BLaER1 treated with 17β-estradiol and CSF1 and Interleukin-3, amounts not matched to agents 10 nM and 100 nM (cell line): ENCODE measurements around the gene TBC1D8.

Source experiments
- H3K27ac ChIP-seq, 11 experiments: shearing (Covaris generic); formaldehyde crosslinking; 2 replicates each; pipeline ENCODE4 v1.8.1; 2022
- H3K27me3 ChIP-seq, 11 experiments: shearing (Covaris generic); formaldehyde crosslinking; 2 replicates each; pipeline ENCODE4 v1.8.1; 2022
- H3K36me3 ChIP-seq, 11 experiments: shearing (Covaris generic); formaldehyde crosslinking; 2 replicates each; pipeline ENCODE4 v1.8.1; 2022
- H3K4me1 ChIP-seq, 10 experiments: shearing (Covaris generic); formaldehyde crosslinking; 2 replicates each; pipeline ENCODE4 v1.8.1; 2022
- H3K4me2 ChIP-seq, 11 experiments: shearing (Covaris generic); formaldehyde crosslinking; 2 replicates each; pipeline ENCODE4 v1.8.1; 2022
- H3K4me3 ChIP-seq, 10 experiments: shearing (Covaris generic); formaldehyde crosslinking; 2 replicates each; pipeline ENCODE4 v1.8.1; 2022
- H3K9ac ChIP-seq, 11 experiments: shearing (Covaris generic); formaldehyde crosslinking; 2 replicates each; pipeline ENCODE4 v1.8.1; 2022
- H3K9me3 ChIP-seq, 11 experiments: shearing (Covaris generic); formaldehyde crosslinking; replicated peaks in 1 of 11; 2 replicates each; pipeline ENCODE4 v1.8.1; 2022
- H4K20me1 ChIP-seq, 11 experiments: shearing (Covaris generic); formaldehyde crosslinking; 2 replicates each; pipeline ENCODE4 v1.8.1; 2022
- Cebpa-rat ChIP-seq, 11 experiments: shearing (Covaris generic); IDR thresholded peaks; 2 replicates each; pipeline ENCODE4 v1.8.1; 2022

The TBC1D8 gene

GRCh38 chr2:101148777-101149176 is 2.4 kb downstream of the TBC1D8 start:
- peaks cover 24 to 68% (median 33%) of the 10 kb centered on the region in 10 experiments for H3K4me1 ChIP-seq
- peaks cover 11 to 37% (median 33%) of the 10 kb centered on the region in 11 experiments for H3K27me3 ChIP-seq
- H3K36me3 ChIP-seq = peaks cover 0 to 11% (median 0%) of the 10 kb centered on the region in 11 experiments; a peak in 1 of 22 replicates
- no peak for TF ChIP-seq Cebpa-rat (IDR thresholded peaks at IDR 0.05)
- no peaks in the 10 kb centered on the region for H3K9me3 ChIP-seq
- peak overlapping the region in 2 of 11 experiments; percentile 40 to 85; a peak in 3 of 22 replicates for H3K9ac ChIP-seq
- H3K27ac ChIP-seq = no peak overlapping the region
- H3K4me2 ChIP-seq = peak overlapping the region; percentile 5 to 99 (median 48); a peak in 18 of 22 replicates
- H4K20me1 ChIP-seq = peaks cover 6 to 71% (median 22%) of the 10 kb centered on the region in 11 experiments; a peak in 18 of 22 replicates
- H3K4me3 ChIP-seq = peak overlapping the region in 3 of 10 experiments; percentile 70 to 90 (median 87); a peak in 4 of 20 replicates

GRCh38 chr2:101147971-101148370 is 3.2 kb downstream of the TBC1D8 start:
- H3K36me3 ChIP-seq = peaks cover 0 to 18% (median 0%) of the 10 kb centered on the region in 11 experiments; a peak in 1 of 22 replicates
- 0 out of 20 replicates have a peak overlapping the region, but pooled peaks of 1 of the 10 experiments have one; percentile 90 for H3K4me3 ChIP-seq
- H3K27me3 ChIP-seq = peaks cover 11 to 37% (median 33%) of the 10 kb centered on the region in 11 experiments
- H3K9me3 ChIP-seq = no peaks in the 10 kb centered on the region
- H4K20me1 ChIP-seq = peaks cover 6 to 79% (median 22%) of the 10 kb centered on the region in 11 experiments; a peak in 18 of 22 replicates
- H3K4me2 ChIP-seq = peak overlapping the region in 3 of 11 experiments; percentile 89 to 95 (median 92); a peak in 6 of 22 replicates
- no peak overlapping the region for H3K27ac ChIP-seq
- no peak for TF ChIP-seq Cebpa-rat (IDR thresholded peaks at IDR 0.05)
- H3K4me1 ChIP-seq = peaks cover 21 to 60% (median 32%) of the 10 kb centered on the region in 10 experiments
- no peak overlapping the region for H3K9ac ChIP-seq

GRCh38 chr2:101147062-101147461 is 4.1 kb downstream of the TBC1D8 start:
- TF ChIP-seq Cebpa-rat (IDR thresholded peaks at IDR 0.05) = no peak
- H3K9ac ChIP-seq = no peak overlapping the region
- no peak overlapping the region for H3K4me3 ChIP-seq
- H3K4me1 ChIP-seq = peaks cover 12 to 51% (median 23%) of the 10 kb centered on the region in 10 experiments
- 0 out of 22 replicates have a peak overlapping the region, but pooled peaks of 1 of the 11 experiments have one; percentile 92 for H3K4me2 ChIP-seq
- no peak overlapping the region for H3K27ac ChIP-seq
- peaks cover 0 to 26% (median 0%) of the 10 kb centered on the region in 11 experiments; a peak in 2 of 22 replicates for H3K36me3 ChIP-seq
- peaks cover 6 to 88% (median 22%) of the 10 kb centered on the region in 11 experiments; a peak in 18 of 22 replicates for H4K20me1 ChIP-seq
- H3K9me3 ChIP-seq = no peaks in the 10 kb centered on the region
- peaks cover 11 to 37% (median 33%) of the 10 kb centered on the region in 11 experiments for H3K27me3 ChIP-seq

GRCh38 chr2:101146535-101146934 is 4.6 kb downstream of the TBC1D8 start:
- no peak overlapping the region for H3K4me2 ChIP-seq
- peaks cover 7 to 47% (median 17%) of the 10 kb centered on the region in 10 experiments; a peak in 18 of 20 replicates for H3K4me1 ChIP-seq
- no peak overlapping the region for H3K4me3 ChIP-seq
- peaks cover 0 to 26% (median 0%) of the 10 kb centered on the region in 11 experiments; a peak in 2 of 22 replicates for H3K36me3 ChIP-seq
- H4K20me1 ChIP-seq = peaks cover 6 to 93% (median 22%) of the 10 kb centered on the region in 11 experiments; a peak in 18 of 22 replicates
- TF ChIP-seq Cebpa-rat (IDR thresholded peaks at IDR 0.05) = no peak
- no peaks in the 10 kb centered on the region for H3K9me3 ChIP-seq
- H3K9ac ChIP-seq = no peak overlapping the region
- peaks cover 11 to 37% (median 33%) of the 10 kb centered on the region in 11 experiments for H3K27me3 ChIP-seq
- no peak overlapping the region for H3K27ac ChIP-seq

- no peak for TF ChIP-seq Cebpa-rat (IDR thresholded peaks at IDR 0.05)
- Histone ChIP-seq H3K4me1 (peaks cover 3 to 47% (median 12%) of the 10 kb centered on the region in 10 experiments; a peak in 18 of 20 replicates), H3K4me3 (no peak overlapping the region), H4K20me1 (peaks cover 6 to 100% (median 16%) of the 10 kb centered on the region in 11 experiments; a peak in 18 of 22 replicates), H3K27me3 (peaks cover 10 to 29% (median 26%) of the 10 kb centered on the region in 11 experiments), H3K9ac (no peak overlapping the region), H3K4me2 (peak overlapping the region in 2 of 11 experiments; percentile 15 to 67; a peak in 4 of 22 replicates), H3K27ac (no peak overlapping the region), H3K36me3 (peaks cover 0 to 26% (median 0%) of the 10 kb centered on the region in 11 experiments; a peak in 2 of 22 replicates), H3K9me3 (no peaks in the 10 kb centered on the region)
Measured at GRCh38 chr2:101145406-101145805, 5.8 kb downstream of the TBC1D8 start.

- Histone ChIP-seq H3K4me1 (peaks cover 0 to 22% (median 0%) of the 10 kb centered on the region in 10 experiments; a peak in 3 of 20 replicates), H3K27ac (no peak overlapping the region), H3K9me3 (peaks cover 0 to 9% (median 0%) of the 10 kb centered on the region in 11 experiments; a peak in 2 of 22 replicates), H3K9ac (no peak overlapping the region), H3K4me2 (no peak overlapping the region), H3K4me3 (no peak overlapping the region), H4K20me1 (peaks cover 0 to 100% (median 0%) of the 10 kb centered on the region in 11 experiments; a peak in 9 of 22 replicates), H3K36me3 (peaks cover 0 to 23% (median 0%) of the 10 kb centered on the region in 11 experiments; a peak in 2 of 22 replicates), H3K27me3 (no peaks in the 10 kb centered on the region)
- no peak for TF ChIP-seq Cebpa-rat (IDR thresholded peaks at IDR 0.05)
Measured at GRCh38 chr2:101142163-101142562, 9.0 kb downstream of the TBC1D8 start.

- H3K9ac ChIP-seq = no peak overlapping the region
Measured at GRCh38 chr2:101140978-101141655, 10.1 kb downstream of the TBC1D8 start.

GRCh38 chr2:101140237-101140636 is 10.9 kb downstream of the TBC1D8 start:
- no peak overlapping the region for H3K27ac ChIP-seq
- H3K4me3 ChIP-seq = no peak overlapping the region

More at GRCh38 chr2:101140978-101141655, 10.1 kb downstream of the TBC1D8 start:
- Histone ChIP-seq H4K20me1 (peaks cover 0 to 100% (median 0%) of the 10 kb centered on the region in 11 experiments; a peak in 7 of 22 replicates), H3K27me3 (no peaks in the 10 kb centered on the region), H3K4me1 (peaks cover 0 to 22% (median 0%) of the 10 kb centered on the region in 10 experiments; a peak in 3 of 20 replicates), H3K4me3 (no peak overlapping the region), H3K4me2 (no peak overlapping the region), H3K9me3 (peaks cover 0 to 12% (median 0%) of the 10 kb centered on the region in 11 experiments; a peak in 2 of 22 replicates), H3K36me3 (peaks cover 0 to 23% (median 0%) of the 10 kb centered on the region in 11 experiments; a peak in 2 of 22 replicates), H3K27ac (no peak overlapping the region)
- no peak for TF ChIP-seq Cebpa-rat (IDR thresholded peaks at IDR 0.05)

More at GRCh38 chr2:101140237-101140636, 10.9 kb downstream of the TBC1D8 start:
- Histone ChIP-seq H3K27me3 (no peaks in the 10 kb centered on the region), H3K9ac (no peak overlapping the region), H3K4me2 (no peak overlapping the region), H4K20me1 (peaks cover 0 to 100% (median 0%) of the 10 kb centered on the region in 11 experiments; a peak in 7 of 22 replicates), H3K9me3 (peaks cover 0 to 12% (median 0%) of the 10 kb centered on the region in 11 experiments; a peak in 2 of 22 replicates), H3K36me3 (peaks cover 0 to 26% (median 0%) of the 10 kb centered on the region in 11 experiments; a peak in 2 of 22 replicates), H3K4me1 (peaks cover 0 to 16% (median 0%) of the 10 kb centered on the region in 10 experiments; a peak in 3 of 20 replicates)
- TF ChIP-seq Cebpa-rat (IDR thresholded peaks at IDR 0.05) = no peak
